Panc1 (cell line): ENCODE data around the gene SHROOM2. TPM values are rescaled to one million over a fixed set of nuclear protein-coding genes. Genes with fewer than 3 reads are reported as not detected.

ENCODE experiments used
- ATAC-seq: fragments of 200-7000 bp; cut with Tn5 transposase; 2 replicates; pipeline ENCODE4 v1.9.1; 2020; ENCODE audit warnings: mild to moderate bottlenecking, moderate library complexity
- BruUV-seq: library from RNA; stranded (reverse); fragments of 400-500 nt; replicated peaks from 2 replicates; lab custom pipeline; 2021; lab: Mats Ljungman, UMichigan
- CTCF ChIA-PET: fragments of 300-600 bp; sonication (Branson Sonifier 250); formaldehyde crosslinking; loops from one replicate; lab custom pipeline; 2022; ENCODE audit warnings: antibody characterized with exemption; lab: Charles Lee
- POLR2A ChIA-PET: fragments of 300-600 bp; sonication (Branson Sonifier 250); formaldehyde crosslinking; loops from one replicate; lab custom pipeline; 2022; ENCODE audit warnings: antibody characterized with exemption; lab: Charles Lee
- DNase-seq: peaks from one replicate; pipeline ENCODE4 v3.0.0-alpha.2; 2010; ENCODE audit warnings: low read depth, low spot score
- H3K27ac ChIP-seq: 2 replicates; pipeline ENCODE4 v1.5.1; 2011; ENCODE audit warnings: mild to moderate bottlenecking, low read length, inconsistent platforms
- H3K27me3 ChIP-seq: fragments of 200-500 bp; sonication (Bioruptor generic); 2 replicates; pipeline ENCODE4 v1.6.0; 2014; ENCODE audit warnings: low read length, inconsistent platforms; ENCODE audit not compliant: control insufficient read depth, insufficient read depth
- H3K36me3 ChIP-seq: fragments of 200-500 bp; sonication (Bioruptor generic); 2 replicates; pipeline ENCODE4 v1.5.1; 2014; ENCODE audit warnings: inconsistent platforms, mild to moderate bottlenecking, low read length, moderate library complexity; ENCODE audit not compliant: control insufficient read depth, insufficient read depth
- H3K4me1 ChIP-seq: 2 replicates; pipeline ENCODE4 v1.5.1; 2011; ENCODE audit warnings: inconsistent platforms, mild to moderate bottlenecking, low read length, moderate library complexity; ENCODE audit not compliant: control insufficient read depth, insufficient read depth
- H3K4me3 ChIP-seq, 2 experiments: 2 replicates each; pipeline ENCODE4 v1.5.1; 2011 to 2012; ENCODE audit warnings: low read depth in 2 of 2, low read length in 2 of 2, mild to moderate bottlenecking in 2 of 2, inconsistent platforms in 1 of 2, moderate library complexity in 1 of 2
- H3K9me3 ChIP-seq: fragments of 200-500 bp; sonication (Bioruptor generic); 2 replicates; pipeline ENCODE4 v1.5.1; 2014; ENCODE audit warnings: low read depth, mild to moderate bottlenecking, inconsistent platforms, low read length, moderate library complexity; ENCODE audit not compliant: control insufficient read depth, insufficient read depth
- POLR2AphosphoS5 ChIP-seq: IDR thresholded peaks from 2 replicates; pipeline ENCODE4 v1.6.1; 2012; ENCODE audit warnings: mild to moderate bottlenecking, low read depth, low read length, moderate library complexity
- SIN3A ChIP-seq: IDR thresholded peaks from 2 replicates; pipeline ENCODE4 v1.6.1; 2012; ENCODE audit warnings: low read depth, mild to moderate bottlenecking, low read length, moderate library complexity, borderline replicate concordance; ENCODE audit not compliant: insufficient read depth
- TCF7L2 ChIP-seq: IDR thresholded peaks from 2 replicates; pipeline ENCODE4 v1.6.1; 2011; ENCODE audit warnings: mild to moderate bottlenecking, low read depth, low read length, inconsistent platforms
- in situ Hi-C: cut with HindIII; loops from 2 replicates; pipeline ENCODE4 v1.10.0; 2016; ENCODE audit warnings: low sequenced_read_pairs, low pct_unique_long_range_greater_than_20kb
- intact Hi-C: fragments of 100-400 bp; cut with micrococcal nuclease; formaldehyde crosslinking; loops from one replicate; pipeline ENCODE4 v1.10.0; 2022; ENCODE audit not compliant: unreplicated experiment
- total RNA-seq: library from RNA; stranded (reverse); gene quantifications from one replicate; pipeline ENCODE4 v1.2.1, GENCODE V29; 2021; ENCODE audit not compliant: unreplicated experiment
- TF ChIP-seq, protein P1 (sequence below): fragments of 450-650 bp; IDR thresholded peaks from 2 replicates; pipeline ENCODE4 v1.5.1; 2017; ENCODE audit warnings: mild to moderate bottlenecking
- TF ChIP-seq, protein P2 (sequence below), 2 experiments: IDR thresholded peaks; 2 replicates each; pipeline ENCODE4 v1.6.1; 2011 to 2012; ENCODE audit warnings: low read depth in 2 of 2, control low read depth in 1 of 2, low read length in 1 of 2, mild to moderate bottlenecking in 1 of 2, moderate library complexity in 1 of 2; ENCODE audit not compliant: insufficient read depth in 1 of 2

Gene SHROOM2
- total RNA-seq, 1 experiment from 2014 or later, result 0.72 TPM

- ChIA-PET POLR2A (no interaction called here), CTCF (no interaction called here)
- H3K27ac ChIP-seq, result no peak overlapping the region
- DNase-seq (no peak), ATAC-seq (no peak)
- no peaks in the 10 kb centered on the region for H3K9me3 ChIP-seq
- no peaks in the 10 kb centered on the region for H3K27me3 ChIP-seq
- H3K4me1 ChIP-seq, result no peaks in the 10 kb centered on the region
- H3K4me3 ChIP-seq, result no peak overlapping the region
- TF ChIP-seq, protein P1, sequence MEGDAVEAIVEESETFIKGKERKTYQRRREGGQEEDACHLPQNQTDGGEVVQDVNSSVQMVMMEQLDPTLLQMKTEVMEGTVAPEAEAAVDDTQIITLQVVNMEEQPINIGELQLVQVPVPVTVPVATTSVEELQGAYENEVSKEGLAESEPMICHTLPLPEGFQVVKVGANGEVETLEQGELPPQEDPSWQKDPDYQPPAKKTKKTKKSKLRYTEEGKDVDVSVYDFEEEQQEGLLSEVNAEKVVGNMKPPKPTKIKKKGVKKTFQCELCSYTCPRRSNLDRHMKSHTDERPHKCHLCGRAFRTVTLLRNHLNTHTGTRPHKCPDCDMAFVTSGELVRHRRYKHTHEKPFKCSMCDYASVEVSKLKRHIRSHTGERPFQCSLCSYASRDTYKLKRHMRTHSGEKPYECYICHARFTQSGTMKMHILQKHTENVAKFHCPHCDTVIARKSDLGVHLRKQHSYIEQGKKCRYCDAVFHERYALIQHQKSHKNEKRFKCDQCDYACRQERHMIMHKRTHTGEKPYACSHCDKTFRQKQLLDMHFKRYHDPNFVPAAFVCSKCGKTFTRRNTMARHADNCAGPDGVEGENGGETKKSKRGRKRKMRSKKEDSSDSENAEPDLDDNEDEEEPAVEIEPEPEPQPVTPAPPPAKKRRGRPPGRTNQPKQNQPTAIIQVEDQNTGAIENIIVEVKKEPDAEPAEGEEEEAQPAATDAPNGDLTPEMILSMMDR, result no peak
- no peak for TF ChIP-seq POLR2AphosphoS5
- TF ChIP-seq TCF7L2, result no peak
- TF ChIP-seq, protein P2, sequence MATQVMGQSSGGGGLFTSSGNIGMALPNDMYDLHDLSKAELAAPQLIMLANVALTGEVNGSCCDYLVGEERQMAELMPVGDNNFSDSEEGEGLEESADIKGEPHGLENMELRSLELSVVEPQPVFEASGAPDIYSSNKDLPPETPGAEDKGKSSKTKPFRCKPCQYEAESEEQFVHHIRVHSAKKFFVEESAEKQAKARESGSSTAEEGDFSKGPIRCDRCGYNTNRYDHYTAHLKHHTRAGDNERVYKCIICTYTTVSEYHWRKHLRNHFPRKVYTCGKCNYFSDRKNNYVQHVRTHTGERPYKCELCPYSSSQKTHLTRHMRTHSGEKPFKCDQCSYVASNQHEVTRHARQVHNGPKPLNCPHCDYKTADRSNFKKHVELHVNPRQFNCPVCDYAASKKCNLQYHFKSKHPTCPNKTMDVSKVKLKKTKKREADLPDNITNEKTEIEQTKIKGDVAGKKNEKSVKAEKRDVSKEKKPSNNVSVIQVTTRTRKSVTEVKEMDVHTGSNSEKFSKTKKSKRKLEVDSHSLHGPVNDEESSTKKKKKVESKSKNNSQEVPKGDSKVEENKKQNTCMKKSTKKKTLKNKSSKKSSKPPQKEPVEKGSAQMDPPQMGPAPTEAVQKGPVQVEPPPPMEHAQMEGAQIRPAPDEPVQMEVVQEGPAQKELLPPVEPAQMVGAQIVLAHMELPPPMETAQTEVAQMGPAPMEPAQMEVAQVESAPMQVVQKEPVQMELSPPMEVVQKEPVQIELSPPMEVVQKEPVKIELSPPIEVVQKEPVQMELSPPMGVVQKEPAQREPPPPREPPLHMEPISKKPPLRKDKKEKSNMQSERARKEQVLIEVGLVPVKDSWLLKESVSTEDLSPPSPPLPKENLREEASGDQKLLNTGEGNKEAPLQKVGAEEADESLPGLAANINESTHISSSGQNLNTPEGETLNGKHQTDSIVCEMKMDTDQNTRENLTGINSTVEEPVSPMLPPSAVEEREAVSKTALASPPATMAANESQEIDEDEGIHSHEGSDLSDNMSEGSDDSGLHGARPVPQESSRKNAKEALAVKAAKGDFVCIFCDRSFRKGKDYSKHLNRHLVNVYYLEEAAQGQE (IDR thresholded peaks at IDR 0.05; ENCODE audit: insufficient read depth in 1 of 2, low read depth in 2 of 2, low read length in 1 of 2), result no peak
- no peak for TF ChIP-seq SIN3A
- no TSS peak for BruUV-seq
- in situ Hi-C loops, result no loop called here
- no peaks in the 10 kb centered on the region for H3K36me3 ChIP-seq
- intact Hi-C loops, result no loop called here
Measured at GRCh38 chrX:9865804-9866472, 79.7 kb downstream of the SHROOM2 start.

DNA sequence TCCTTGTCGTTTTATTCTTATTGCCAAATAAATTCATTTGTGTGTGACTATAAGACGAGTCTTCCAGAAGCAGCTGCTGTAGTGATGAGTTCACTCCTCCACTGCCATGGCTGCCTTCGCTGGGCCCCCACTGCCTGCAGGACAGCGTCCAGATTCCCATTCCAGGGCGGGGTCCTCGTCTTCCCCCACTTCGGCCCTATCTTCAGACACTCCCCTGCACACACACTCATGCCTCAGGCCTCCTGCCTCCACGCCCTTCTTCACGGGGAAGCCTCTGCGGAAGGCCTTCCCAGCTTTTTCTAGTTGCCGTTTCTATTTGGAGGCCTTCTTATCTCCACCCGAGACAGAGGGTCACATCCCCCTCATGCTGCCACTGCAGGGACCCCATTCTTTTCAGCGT, 80.4 kb downstream of the SHROOM2 start:
- DNase-seq (no peak), ATAC-seq (no peak)
- no peaks in the 10 kb centered on the region for H3K9me3 ChIP-seq
- no peak overlapping the region for H3K27ac ChIP-seq
- no peaks in the 10 kb centered on the region for H3K27me3 ChIP-seq
- in situ Hi-C loops, result no loop called here
- intact Hi-C loops, result no loop called here
- CTCF ChIA-PET, result interaction anchor here (0.6 kb wide), 1 partner anchor 81 kb away, joined by 3 read pairs; no protein-coding TSS in a partner anchor
- no peaks in the 10 kb centered on the region for H3K4me1 ChIP-seq
- TF ChIP-seq SIN3A (no peak), POLR2AphosphoS5 (no peak), TCF7L2 (no peak)
- TF ChIP-seq, protein P1, result no peak
- TF ChIP-seq, protein P2 (IDR thresholded peaks at IDR 0.05; ENCODE audit: insufficient read depth in 1 of 2, low read depth in 2 of 2, low read length in 1 of 2), result no peak
- BruUV-seq, result no TSS peak
- H3K4me3 ChIP-seq, result no peak overlapping the region
- POLR2A ChIA-PET, result no interaction called here
- no peaks in the 10 kb centered on the region for H3K36me3 ChIP-seq
